Activated CD4-positive, CD25-positive, alpha-beta regulatory T cell treated with anti-CD3 and anti-CD28 coated beads, Interleukin-2, amount 50 U/mL, for 24 hours (primary cell): Measurements from ENCODE around the gene MKX.

Experiments
- ATAC-seq, 2 donors: fragments of 150-1000 bp; cut with Tn5 transposase; one replicate each; pipeline ENCODE4 v1.10.0; 2021; ENCODE audit warnings: mild to moderate bottlenecking in 1 of 2, moderate library complexity in 1 of 2

MKX gene

GRCh38 chr10:27742195-27743011, 3.2 kb downstream of the MKX start:
- ATAC-seq, result peak; percentile 83 to 87

GRCh38 chr10:27741173-27742091, 4.2 kb downstream of the MKX start:
- no peak for ATAC-seq

- ATAC-seq, result no peak
These were observed 9.2 kb downstream of the MKX start for GRCh38 chr10:27736396-27736795.

GRCh38 chr10:27730041-27730440, 15.6 kb downstream of the MKX start:
- no peak for ATAC-seq

GRCh38 chr10:27728338-27728737, 17.3 kb downstream of the MKX start:
- ATAC-seq, result no peak

- ATAC-seq, result no peak
These were observed 21.3 kb downstream of the MKX start for GRCh38 chr10:27724287-27724686.

- ATAC-seq, result no peak
These were observed 22.2 kb downstream of the MKX start for GRCh38 chr10:27723436-27723835.

GRCh38 chr10:27720529-27720928, 25.1 kb downstream of the MKX start:
- ATAC-seq, result no peak

GRCh38 chr10:27719052-27719451, 26.6 kb downstream of the MKX start:
- ATAC-seq, result no peak

GRCh38 chr10:27717861-27718260, 27.8 kb downstream of the MKX start:
- ATAC-seq, result no peak

- ATAC-seq, result no peak
These were observed 28.4 kb downstream of the MKX start for GRCh38 chr10:27717224-27717623.

GRCh38 chr10:27716521-27716920, 29.1 kb downstream of the MKX start:
- ATAC-seq, result no peak

- no peak for ATAC-seq
These were observed 30.1 kb downstream of the MKX start for GRCh38 chr10:27715505-27715904.

GRCh38 chr10:27714349-27714748, 31.3 kb downstream of the MKX start:
- no peak for ATAC-seq

GRCh38 chr10:27713941-27714340, 31.7 kb downstream of the MKX start:
- no peak for ATAC-seq

- no peak for ATAC-seq
These were observed 35.6 kb downstream of the MKX start for GRCh38 chr10:27710014-27710413.

GRCh38 chr10:27709304-27709703, 36.3 kb downstream of the MKX start:
- no peak for ATAC-seq

- no peak for ATAC-seq
These were observed 43.6 kb downstream of the MKX start for GRCh38 chr10:27701938-27702537.

GRCh38 chr10:27699776-27700175, 45.8 kb downstream of the MKX start:
- no peak for ATAC-seq

- no peak for ATAC-seq
These were observed 46.7 kb downstream of the MKX start for GRCh38 chr10:27698961-27699360.

GRCh38 chr10:27696466-27696865, 49.2 kb downstream of the MKX start:
- ATAC-seq, result no peak

- ATAC-seq, result no peak
These were observed 49.9 kb downstream of the MKX start for GRCh38 chr10:27695706-27696105.

GRCh38 chr10:27695088-27695487, 50.5 kb downstream of the MKX start:
- ATAC-seq, result no peak
